ENCODE measurements around the gene CDCA7.
"Not testable (repeated sequence)": the region's sequence is repeated elsewhere in the genome, so short reads cannot be mapped to it uniquely, and the experiment has no call there.

Gene CDCA7

GRCh38 chr2:173327421-173327820 is 27.3 kb upstream of the CDCA7 start:
- H3K4me1 ChIP-seq (ENCODE audit: insufficient read depth, insufficient read length) = no peaks in the 10 kb centered on the region
- DNase-seq (ENCODE audit: low read depth, low spot score) = no peak
- H3K4me3 ChIP-seq (ENCODE audit: insufficient read length, low read depth) = no peak overlapping the region
- H3K9ac ChIP-seq (ENCODE audit: insufficient read length, low read depth) = no peak overlapping the region
- no peaks in the 10 kb centered on the region for H3K27me3 ChIP-seq (ENCODE audit: insufficient read depth, insufficient read length)
- H3K36me3 ChIP-seq (ENCODE audit: insufficient read depth, insufficient read length, low read length) = no peaks in the 10 kb centered on the region
- H3K9me3 ChIP-seq (ENCODE audit: insufficient read depth, low read length) = peaks cover 23% of the 10 kb centered on the region
- no peak for TF ChIP-seq SUZ12 (IDR thresholded peaks at IDR 0.05; ENCODE audit: extremely low read depth, insufficient read depth, insufficient read length)
- no peak for TF ChIP-seq YY1 (IDR thresholded peaks at IDR 0.05; ENCODE audit: insufficient read depth, insufficient read length)
- TF ChIP-seq ZNF274 (IDR thresholded peaks at IDR 0.05; ENCODE audit: low read depth, low read length) = no peak

DNA sequence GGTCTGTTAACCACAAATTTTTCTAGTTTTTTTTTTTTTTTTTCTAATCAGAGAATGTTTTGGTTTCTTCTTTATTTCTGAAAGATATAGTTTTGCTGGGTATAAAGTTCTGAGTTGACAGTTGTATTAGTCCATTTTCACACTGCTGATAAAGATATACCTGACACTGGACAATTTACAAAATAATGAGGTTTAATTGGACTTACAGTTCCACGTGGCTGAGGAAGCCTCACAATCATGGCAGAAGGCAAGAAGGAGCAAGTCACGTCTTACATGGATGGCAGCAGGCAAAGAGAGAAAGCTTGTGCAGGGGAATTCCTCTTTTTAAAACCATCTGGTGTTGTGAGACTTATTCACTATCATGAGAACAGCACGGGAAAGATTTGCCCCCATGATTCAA is 21.7 kb upstream of the CDCA7 start:
- not testable (repeated sequence) for DNase-seq (ENCODE audit: low read depth, low spot score); H3K9ac ChIP-seq (ENCODE audit: insufficient read length, low read depth); H3K4me1 ChIP-seq (ENCODE audit: insufficient read depth, insufficient read length)

DNA sequence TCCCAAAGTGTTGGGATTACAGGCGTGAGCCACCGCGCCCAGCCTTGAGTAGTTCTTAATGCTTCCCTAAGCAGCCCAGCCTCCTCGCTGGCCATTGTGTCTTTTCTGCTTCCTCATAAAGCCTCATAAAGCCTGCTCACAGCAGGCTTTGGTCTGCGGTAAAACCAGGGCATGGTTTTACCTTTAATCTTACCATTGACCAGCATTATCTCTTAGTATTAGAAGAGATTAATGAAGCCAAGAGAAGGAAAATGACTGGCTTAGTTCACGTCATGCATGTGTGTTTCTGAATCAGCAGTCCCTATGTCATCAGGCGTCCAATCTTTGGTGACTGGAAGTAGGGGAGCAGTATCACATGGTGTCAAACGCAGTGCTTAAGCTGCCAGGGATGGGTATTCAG is 14.9 kb upstream of the CDCA7 start:
- 0 out of 2 replicates have a peak, but pooled peaks cover under 1% of the 10 kb centered on the region for H3K9me3 ChIP-seq (ENCODE audit: insufficient read depth, low read length)
- H3K4me1 ChIP-seq (ENCODE audit: insufficient read depth, insufficient read length) = no peaks in the 10 kb centered on the region
- H3K27me3 ChIP-seq (ENCODE audit: insufficient read depth, insufficient read length) = no peaks in the 10 kb centered on the region
- no peak overlapping the region for H3K4me3 ChIP-seq (ENCODE audit: insufficient read length, low read depth)
- H3K36me3 ChIP-seq (ENCODE audit: insufficient read depth, insufficient read length, low read length) = no peaks in the 10 kb centered on the region
- no peak for DNase-seq (ENCODE audit: low read depth, low spot score)
- H3K9ac ChIP-seq (ENCODE audit: insufficient read length, low read depth) = no peak overlapping the region
- TF ChIP-seq ZNF274 (IDR thresholded peaks at IDR 0.05; ENCODE audit: low read depth, low read length) = no peak
- no peak for TF ChIP-seq SUZ12 (IDR thresholded peaks at IDR 0.05; ENCODE audit: extremely low read depth, insufficient read depth, insufficient read length)
- TF ChIP-seq YY1 (IDR thresholded peaks at IDR 0.05; ENCODE audit: insufficient read depth, insufficient read length) = no peak

More for the DNA sequence above, 21.7 kb upstream of the CDCA7 start:
- H3K4me3 ChIP-seq (ENCODE audit: insufficient read length, low read depth); H3K27me3 ChIP-seq (ENCODE audit: insufficient read depth, insufficient read length); H3K36me3 ChIP-seq (ENCODE audit: insufficient read depth, insufficient read length, low read length): not testable (repeated sequence)
- H3K9me3 ChIP-seq (ENCODE audit: insufficient read depth, low read length) = peaks cover 25% of the 10 kb centered on the region

- no peak for TF ChIP-seq SUZ12 (IDR thresholded peaks at IDR 0.05; ENCODE audit: extremely low read depth, insufficient read depth, insufficient read length)
- TF ChIP-seq YY1 (IDR thresholded peaks at IDR 0.05; ENCODE audit: insufficient read depth, insufficient read length) = no peak
- no peak for TF ChIP-seq ZNF274 (IDR thresholded peaks at IDR 0.05; ENCODE audit: low read depth, low read length)
- Histone ChIP-seq H3K9ac (ENCODE audit: insufficient read length, low read depth) (no peak overlapping the region), H3K36me3 (ENCODE audit: insufficient read depth, insufficient read length, low read length) (no peaks in the 10 kb centered on the region), H3K27me3 (ENCODE audit: insufficient read depth, insufficient read length) (no peaks in the 10 kb centered on the region), H3K4me3 (ENCODE audit: insufficient read length, low read depth) (no peak overlapping the region), H3K9me3 (ENCODE audit: insufficient read depth, low read length) (peaks cover 30% of the 10 kb centered on the region), H3K4me1 (ENCODE audit: insufficient read depth, insufficient read length) (no peaks in the 10 kb centered on the region)
- DNase-seq (ENCODE audit: low read depth, low spot score) = no peak
Observed at GRCh38 chr2:173343921-173344320, 10.8 kb upstream of the CDCA7 start.

GRCh38 chr2:173346035-173346434 is 8.6 kb upstream of the CDCA7 start:
- DNase-seq (ENCODE audit: low read depth, low spot score) = no peak
- TF ChIP-seq YY1 (IDR thresholded peaks at IDR 0.05; ENCODE audit: insufficient read depth, insufficient read length) (no peak), SUZ12 (IDR thresholded peaks at IDR 0.05; ENCODE audit: extremely low read depth, insufficient read depth, insufficient read length) (no peak)
- Histone ChIP-seq H3K9ac (ENCODE audit: insufficient read length, low read depth) (no peak overlapping the region), H3K4me3 (ENCODE audit: insufficient read length, low read depth) (no peak overlapping the region), H3K36me3 (ENCODE audit: insufficient read depth, insufficient read length, low read length) (no peaks in the 10 kb centered on the region), H3K27me3 (ENCODE audit: insufficient read depth, insufficient read length) (no peaks in the 10 kb centered on the region), H3K9me3 (ENCODE audit: insufficient read depth, low read length) (peaks cover 30% of the 10 kb centered on the region), H3K4me1 (ENCODE audit: insufficient read depth, insufficient read length) (no peaks in the 10 kb centered on the region)

DNA sequence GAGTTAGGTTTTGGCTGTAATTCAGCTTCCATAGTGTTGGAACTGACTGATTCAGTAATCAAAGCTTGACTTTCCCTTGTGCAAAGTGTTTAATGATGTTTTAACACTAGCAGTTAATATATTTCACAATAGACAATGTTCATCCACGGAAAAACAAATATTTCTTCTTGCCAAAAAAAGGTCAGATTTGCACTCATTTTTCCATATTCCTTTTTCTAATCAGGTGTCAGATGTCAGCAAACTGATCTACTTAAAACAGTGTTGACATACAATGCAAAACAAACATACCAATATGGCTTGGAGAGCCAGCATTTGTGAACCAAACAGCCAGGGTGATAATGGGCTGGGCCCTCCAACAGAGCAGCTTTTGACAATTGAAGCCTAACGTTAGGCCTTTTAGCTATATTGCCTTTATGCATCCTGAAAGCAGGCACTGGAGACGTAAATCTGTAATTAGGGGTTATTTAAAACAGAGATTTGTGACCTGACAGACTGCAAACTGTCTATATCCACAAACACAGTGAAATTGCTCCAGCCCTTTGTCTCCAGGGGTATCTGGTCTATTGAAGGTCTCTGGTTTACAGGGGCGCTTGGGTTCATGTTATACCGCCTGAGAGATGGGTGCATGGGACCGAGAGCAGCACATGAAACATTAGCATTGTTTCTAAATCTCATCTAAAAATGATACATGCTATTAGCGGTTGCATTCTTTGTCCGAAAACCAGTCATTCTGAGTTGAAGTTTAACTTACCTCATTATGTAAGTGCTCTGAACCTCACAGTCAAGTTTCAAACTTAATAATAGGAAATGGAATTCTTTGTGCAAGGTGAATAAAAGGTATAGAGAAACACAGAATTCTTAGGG is 7.1 kb upstream of the CDCA7 start:
- Histone ChIP-seq H3K36me3 (ENCODE audit: insufficient read depth, insufficient read length, low read length) (no peaks in the 10 kb centered on the region), H3K9ac (ENCODE audit: insufficient read length, low read depth) (no peak overlapping the region), H3K27me3 (ENCODE audit: insufficient read depth, insufficient read length) (no peaks in the 10 kb centered on the region), H3K4me3 (ENCODE audit: insufficient read length, low read depth) (no peak overlapping the region), H3K9me3 (ENCODE audit: insufficient read depth, low read length) (peaks cover 30% of the 10 kb centered on the region), H3K4me1 (ENCODE audit: insufficient read depth, insufficient read length) (no peaks in the 10 kb centered on the region)
- DNase-seq (ENCODE audit: low read depth, low spot score) = no peak
- no peak for TF ChIP-seq ZNF274 (IDR thresholded peaks at IDR 0.05; ENCODE audit: low read depth, low read length)
- TF ChIP-seq SUZ12 (IDR thresholded peaks at IDR 0.05; ENCODE audit: extremely low read depth, insufficient read depth, insufficient read length) = no peak

DNA sequence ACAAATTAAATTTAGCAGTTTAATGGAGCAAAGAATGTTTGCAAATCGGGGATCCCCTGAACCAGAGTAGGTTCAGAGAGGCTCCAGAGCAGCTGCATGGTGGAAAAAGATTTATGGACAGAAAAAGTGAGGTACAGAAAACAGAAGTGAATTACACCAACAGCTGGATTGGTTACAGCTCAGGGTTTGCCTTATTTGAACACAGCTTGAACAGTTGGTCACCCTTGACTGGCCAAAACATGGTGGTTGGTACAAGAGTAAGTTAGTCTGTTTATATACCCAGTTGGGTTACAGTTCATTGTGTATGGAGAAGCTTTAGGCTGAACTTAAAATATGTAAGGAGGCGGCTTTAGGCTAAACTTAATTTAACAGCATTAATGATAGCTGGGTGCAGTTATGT is 5.4 kb upstream of the CDCA7 start:
- TF ChIP-seq YY1 (IDR thresholded peaks at IDR 0.05; ENCODE audit: insufficient read depth, insufficient read length) = no peak
- no peak for TF ChIP-seq ZNF274 (IDR thresholded peaks at IDR 0.05; ENCODE audit: low read depth, low read length)
- TF ChIP-seq SUZ12 (IDR thresholded peaks at IDR 0.05; ENCODE audit: extremely low read depth, insufficient read depth, insufficient read length) = no peak
- Histone ChIP-seq H3K9me3 (ENCODE audit: insufficient read depth, low read length) (peaks cover 30% of the 10 kb centered on the region), H3K27me3 (ENCODE audit: insufficient read depth, insufficient read length) (no peaks in the 10 kb centered on the region), H3K4me1 (ENCODE audit: insufficient read depth, insufficient read length) (no peaks in the 10 kb centered on the region), H3K36me3 (ENCODE audit: insufficient read depth, insufficient read length, low read length) (no peaks in the 10 kb centered on the region), H3K4me3 (ENCODE audit: insufficient read length, low read depth) (no peak overlapping the region), H3K9ac (ENCODE audit: insufficient read length, low read depth) (no peak overlapping the region)
- DNase-seq (ENCODE audit: low read depth, low spot score) = no peak

All from NT2/D1 (cell line).